Keratinocyte (primary cell): ENCODE measurements around the gene BCAT1. TPM values are rescaled to one million over a fixed set of nuclear protein-coding genes. Genes with fewer than 3 reads are reported as not detected.
"Not testable (repeated sequence)": the region's sequence is repeated elsewhere in the genome, so short reads cannot be mapped to it uniquely, and the experiment has no call there.

ENCODE experiments used
- DNase-seq: peaks from one replicate; pipeline ENCODE4 v3.0.0-alpha.2; 2011; ENCODE audit warnings: low read depth, missing footprints, low spot score
- FAIRE-seq: peaks from 2 replicates; lab custom pipeline; 2011; peaks lifted over from hg19 to GRCh38; lab: Jason Lieb, UNC
- H2AFZ ChIP-seq: 2 replicates; pipeline ENCODE4 v1.6.0; 2012; ENCODE audit warnings: low read length, control low read depth, inconsistent platforms; ENCODE audit not compliant: control insufficient read depth
- H3K27ac ChIP-seq: 2 replicates; pipeline ENCODE4 v1.5.1; 2011; ENCODE audit warnings: low read length; ENCODE audit not compliant: control insufficient read depth, insufficient read depth
- H3K27me3 ChIP-seq: 3 replicates; pipeline ENCODE4 v1.6.0; 2011; ENCODE audit warnings: low read length; ENCODE audit not compliant: control insufficient read depth, insufficient read depth; ENCODE audit errors: extremely low read depth
- H3K36me3 ChIP-seq, 2 experiments: 2 replicates in 1 of 2; 3 replicates in 1 of 2; pipeline ENCODE4 v1.5.1; 2011; ENCODE audit warnings: low read length in 2 of 2, mild to moderate bottlenecking in 1 of 2; ENCODE audit not compliant: control insufficient read depth in 2 of 2, insufficient read depth in 2 of 2; ENCODE audit errors: extremely low read depth in 1 of 2
- H3K4me1 ChIP-seq: 3 replicates; pipeline ENCODE4 v1.5.1; 2011; ENCODE audit warnings: low read length; ENCODE audit not compliant: control insufficient read depth, insufficient read depth; ENCODE audit errors: extremely low read depth
- H3K4me2 ChIP-seq: 3 replicates; pipeline ENCODE4 v1.6.0; 2011; ENCODE audit warnings: low read depth, low read length; ENCODE audit not compliant: control insufficient read depth, insufficient read depth; ENCODE audit errors: extremely low read depth
- H3K4me3 ChIP-seq, 3 experiments: fragments of 200-600 bp in 1 of 3; sonication (generic) in 1 of 3; 2 replicates in 2 of 3; 3 replicates in 1 of 3; pipeline ENCODE4 v1.5.1; 2011 to 2016; ENCODE audit warnings: low read length in 3 of 3, mild to moderate bottlenecking in 3 of 3, control low read depth in 2 of 3, inconsistent platforms in 1 of 3, low read depth in 1 of 3, mixed read lengths in 1 of 3, mixed run types in 1 of 3, moderate library complexity in 1 of 3; ENCODE audit not compliant: control insufficient read depth in 2 of 3, insufficient read depth in 2 of 3; ENCODE audit errors: extremely low read depth in 1 of 3
- H3K79me2 ChIP-seq: 2 replicates; pipeline ENCODE4 v1.6.0; 2012; ENCODE audit warnings: low read length; ENCODE audit not compliant: control insufficient read depth, insufficient read depth
- H3K9ac ChIP-seq: 3 replicates; pipeline ENCODE4 v1.6.0; 2011; ENCODE audit warnings: low read length; ENCODE audit not compliant: control insufficient read depth, insufficient read depth; ENCODE audit errors: extremely low read depth
- H3K9me1 ChIP-seq: 3 replicates; pipeline ENCODE4 v1.6.0; 2011; ENCODE audit warnings: low read length; ENCODE audit not compliant: control insufficient read depth, insufficient read depth; ENCODE audit errors: extremely low read depth
- H3K9me3 ChIP-seq: 2 replicates; pipeline ENCODE4 v1.5.1; 2012; ENCODE audit warnings: low read depth, low read length; ENCODE audit not compliant: control insufficient read depth
- H4K20me1 ChIP-seq: 3 replicates; pipeline ENCODE4 v1.6.0; 2011; ENCODE audit warnings: low read length; ENCODE audit not compliant: control insufficient read depth, insufficient read depth; ENCODE audit errors: extremely low read depth
- CTCF ChIP-seq, 3 experiments: IDR thresholded peaks in 1 of 3; conservative IDR thresholded peaks in 1 of 3; optimal IDR thresholded peaks in 1 of 3; 2 replicates in 2 of 3; 3 replicates in 1 of 3; pipeline versions ENCODE3 to v1.5.1; 2011; ENCODE audit warnings: low read length in 3 of 3, mild to moderate bottlenecking in 3 of 3, moderate library complexity in 2 of 3, control low read depth in 1 of 3, inconsistent platforms in 1 of 3; ENCODE audit not compliant: insufficient read depth in 2 of 3; ENCODE audit errors: extremely low read depth in 1 of 3
- EZH2 ChIP-seq: IDR thresholded peaks from one replicate; pipeline ENCODE4 v1.6.1; 2012; ENCODE audit warnings: inconsistent platforms, mild to moderate bottlenecking, low read length, moderate library complexity
- dilution Hi-C: fragments of 300-500 bp; cut with MboI; formaldehyde crosslinking; loops from one replicate; pipeline ENCODE4 v1.7.0; 2020; ENCODE audit warnings: low sequenced_read_pairs; ENCODE audit not compliant: extremely low pct_ligation_motif_present
- polyA plus RNA-seq, 5 experiments: library from polyadenylated mRNA; depleted of rRNA in 3 of 5; stranded (reverse) in 3 of 5; stranded (forward) in 1 of 5; unstranded in 1 of 5; fragments of >200 nt; gene quantifications; 1 replicate in 1 of 5; 2 replicates in 3 of 5; 3 replicates in 1 of 5; pipeline versions ENCODE4 v1.2.1 to v1.2.3, GENCODE V29; 2011 to 2012; ENCODE audit warnings: missing spikeins in 2 of 5, low read depth in 1 of 5, low replicate concordance in 1 of 5

The BCAT1 gene
- polyA plus RNA-seq, 1 donor (not counting 4 experiments of a cell fraction or from before 2014, with no cell fraction given), result 6.5 TPM

GRCh38 chr12:24943947-24944600 is 4.8 kb downstream of the BCAT1 start:
- dilution Hi-C loops, result no loop called here
- Histone ChIP-seq H3K4me2 (no peak overlapping the region), H3K9ac (no peak overlapping the region), H3K9me3 (no peaks in the 10 kb centered on the region), H3K79me2 (peaks cover 1% of the 10 kb centered on the region), H2AFZ (no peak overlapping the region), H3K4me1 (peaks cover 16% of the 10 kb centered on the region), H3K27me3 (no peaks in the 10 kb centered on the region), H3K9me1 (no peaks in the 10 kb centered on the region), H3K36me3 (peaks cover 0 to 5% of the 10 kb centered on the region in 2 experiments), H3K27ac (no peak overlapping the region), H4K20me1 (no peaks in the 10 kb centered on the region), H3K4me3 (no peak overlapping the region)
- TF ChIP-seq CTCF (optimal IDR thresholded peaks at IDR 0.05 in 1 of 3, IDR thresholded peaks at IDR 0.05 in 1 of 3, conservative IDR thresholded peaks at IDR 0.05 in 1 of 3; ENCODE audit: extremely low read depth in 1 of 3, insufficient read depth in 2 of 3, low read length in 3 of 3), result no peak
- TF ChIP-seq EZH2, result no peak
- no peak for DNase-seq
- FAIRE-seq, result no peak

- no peaks in the 10 kb centered on the region for H3K36me3 ChIP-seq
- FAIRE-seq (no peak), DNase-seq (no peak)
- no peak for TF ChIP-seq EZH2
- TF ChIP-seq CTCF (optimal IDR thresholded peaks at IDR 0.05 in 1 of 3, IDR thresholded peaks at IDR 0.05 in 1 of 3, conservative IDR thresholded peaks at IDR 0.05 in 1 of 3; ENCODE audit: extremely low read depth in 1 of 3, insufficient read depth in 2 of 3, low read length in 3 of 3), result no peak
- no peak overlapping the region for H3K27ac ChIP-seq
- H3K9me1 ChIP-seq, result no peaks in the 10 kb centered on the region
- dilution Hi-C loops, result no loop called here
- peaks cover 4% of the 10 kb centered on the region for H3K4me1 ChIP-seq
- H3K79me2 ChIP-seq, result no peaks in the 10 kb centered on the region
- H3K9ac ChIP-seq, result no peak overlapping the region
- no peak overlapping the region for H2AFZ ChIP-seq
- H3K27me3 ChIP-seq, result no peaks in the 10 kb centered on the region
- H3K9me3 ChIP-seq, result no peaks in the 10 kb centered on the region
- H3K4me2 ChIP-seq, result no peak overlapping the region
- no peaks in the 10 kb centered on the region for H4K20me1 ChIP-seq
- H3K4me3 ChIP-seq, result no peak overlapping the region
Measured at GRCh38 chr12:24940157-24940556, 8.7 kb downstream of the BCAT1 start.

- FAIRE-seq, result not testable (repeated sequence)
Measured at GRCh38 chr12:24939551-24939950, 9.3 kb downstream of the BCAT1 start.

More at GRCh38 chr12:24939551-24939950, 9.3 kb downstream of the BCAT1 start:
- H3K4me2 ChIP-seq, DNase-seq, H3K9me3 ChIP-seq, H3K4me3 ChIP-seq, H3K36me3 ChIP-seq, H3K9me1 ChIP-seq, H3K4me1 ChIP-seq, H3K27ac ChIP-seq, H3K9ac ChIP-seq, dilution Hi-C loops, H3K27me3 ChIP-seq, H4K20me1 ChIP-seq, H2AFZ ChIP-seq, H3K79me2 ChIP-seq: not testable (repeated sequence)
